ENCODE data around the gene CHRNA5. TPM values are rescaled to one million over a fixed set of nuclear protein-coding genes. Genes with fewer than 3 reads are reported as not detected.
A peak's percentile ranks its signal among the peaks of the same experiment; 100 is the strongest.

The CHRNA5 gene
- total RNA-seq, 1 donor from 2014 or later = 2.2 TPM

GRCh38 chr15:78638658-78639314, 73.5 kb downstream of the CHRNA5 start:
- H3K9me3 ChIP-seq (replicated peaks) = peaks cover 2% of the 10 kb centered on the region
- H3K27ac ChIP-seq (replicated peaks) = no peak overlapping the region
- TF ChIP-seq, protein P1, sequence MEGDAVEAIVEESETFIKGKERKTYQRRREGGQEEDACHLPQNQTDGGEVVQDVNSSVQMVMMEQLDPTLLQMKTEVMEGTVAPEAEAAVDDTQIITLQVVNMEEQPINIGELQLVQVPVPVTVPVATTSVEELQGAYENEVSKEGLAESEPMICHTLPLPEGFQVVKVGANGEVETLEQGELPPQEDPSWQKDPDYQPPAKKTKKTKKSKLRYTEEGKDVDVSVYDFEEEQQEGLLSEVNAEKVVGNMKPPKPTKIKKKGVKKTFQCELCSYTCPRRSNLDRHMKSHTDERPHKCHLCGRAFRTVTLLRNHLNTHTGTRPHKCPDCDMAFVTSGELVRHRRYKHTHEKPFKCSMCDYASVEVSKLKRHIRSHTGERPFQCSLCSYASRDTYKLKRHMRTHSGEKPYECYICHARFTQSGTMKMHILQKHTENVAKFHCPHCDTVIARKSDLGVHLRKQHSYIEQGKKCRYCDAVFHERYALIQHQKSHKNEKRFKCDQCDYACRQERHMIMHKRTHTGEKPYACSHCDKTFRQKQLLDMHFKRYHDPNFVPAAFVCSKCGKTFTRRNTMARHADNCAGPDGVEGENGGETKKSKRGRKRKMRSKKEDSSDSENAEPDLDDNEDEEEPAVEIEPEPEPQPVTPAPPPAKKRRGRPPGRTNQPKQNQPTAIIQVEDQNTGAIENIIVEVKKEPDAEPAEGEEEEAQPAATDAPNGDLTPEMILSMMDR (IDR thresholded peaks at IDR 0.05; ENCODE audit: borderline replicate concordance) = peak; percentile 72
- H3K27me3 ChIP-seq (ENCODE audit: low read depth) = peaks cover 41% of the 10 kb centered on the region
- intact Hi-C loops (cut with micrococcal nuclease) = no loop called here
- no peaks in the 10 kb centered on the region for H3K36me3 ChIP-seq
- peaks cover 12% of the 10 kb centered on the region for H3K4me1 ChIP-seq
- no peak for DNase-seq
- no peak overlapping the region for H3K4me3 ChIP-seq

DNA sequence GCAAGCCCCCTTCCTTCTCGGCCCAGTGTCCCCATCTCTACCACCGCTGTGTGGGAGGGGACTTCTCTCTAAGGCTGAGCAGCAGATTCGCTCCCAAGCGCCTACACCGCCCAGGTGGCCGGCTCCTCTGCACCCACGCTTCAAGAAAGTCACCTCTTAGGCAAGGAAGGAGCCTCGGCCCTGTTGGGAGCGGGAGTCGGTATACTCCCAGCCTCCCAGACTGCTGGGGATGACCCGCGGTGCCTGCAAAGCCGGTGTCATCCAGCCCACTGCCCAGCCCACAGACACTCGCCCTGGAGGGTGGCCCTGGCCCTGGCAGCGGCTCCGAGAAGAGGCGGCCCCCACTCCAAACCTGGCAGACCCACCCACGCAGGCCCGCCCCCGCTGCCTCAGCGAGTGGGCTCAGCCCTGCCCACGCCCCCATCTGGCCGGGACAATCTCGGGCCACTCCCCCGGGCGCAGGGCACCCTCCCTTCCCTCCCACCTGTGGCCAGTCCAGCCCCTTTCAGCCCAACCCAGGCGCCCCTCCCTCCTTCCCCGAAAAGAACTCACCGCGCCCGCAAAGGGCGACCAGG, 75.3 kb downstream of the CHRNA5 start:
- no peak overlapping the region for H3K27ac ChIP-seq (replicated peaks)
- H3K4me3 ChIP-seq = peak overlapping the region; percentile 61
- peaks cover 20% of the 10 kb centered on the region for H3K4me1 ChIP-seq
- H3K27me3 ChIP-seq (ENCODE audit: low read depth) = peaks cover 41% of the 10 kb centered on the region
- DNase-seq = no peak
- intact Hi-C loops (cut with micrococcal nuclease) = loop anchor here (10.0 kb wide), 1 partner anchor 64 kb away; no protein-coding TSS in a partner anchor
- no peaks in the 10 kb centered on the region for H3K36me3 ChIP-seq
- TF ChIP-seq, protein P1 (IDR thresholded peaks at IDR 0.05; ENCODE audit: borderline replicate concordance) = no peak
- H3K9me3 ChIP-seq (replicated peaks) = no peaks in the 10 kb centered on the region

DNA sequence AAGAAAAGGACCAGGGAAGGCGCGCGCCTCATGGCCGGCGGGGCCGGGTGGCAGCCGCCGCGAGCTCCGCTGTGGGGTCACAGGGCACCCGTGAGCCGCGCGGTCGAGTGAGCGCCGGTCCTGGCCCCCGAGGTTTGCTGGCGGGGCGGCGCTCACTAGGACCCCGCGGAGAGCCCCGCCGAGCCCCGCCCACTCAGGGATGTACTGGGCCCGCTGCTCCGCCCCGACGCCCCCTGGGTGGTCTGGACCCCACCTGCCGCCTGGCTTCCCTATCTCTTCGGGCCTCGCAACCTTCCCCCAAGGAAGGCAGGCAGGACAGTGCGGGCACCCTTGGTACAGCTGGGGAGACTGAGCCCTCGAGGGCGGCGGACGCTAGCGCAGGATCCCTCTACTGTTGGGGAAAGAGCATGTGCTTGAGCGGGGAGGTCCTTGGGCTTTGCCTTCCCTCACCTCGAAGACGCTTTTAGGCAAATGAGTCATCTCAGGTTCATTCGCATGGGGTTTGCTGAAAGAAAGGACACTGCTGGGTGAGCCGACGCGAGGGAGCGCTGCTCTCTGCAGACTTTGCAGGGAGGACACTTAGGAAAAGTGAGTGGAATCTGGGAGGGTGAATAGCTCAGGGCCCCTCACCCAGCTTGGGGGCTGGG, 75.9 kb downstream of the CHRNA5 start, which contains the start of gene CHRNB4:
Gene CHRNB4 (minus strand): TSS at position 109 of the 647 bp plus-strand sequence. CDS start 77 bp downstream, at position 32.
- intact Hi-C loops (cut with micrococcal nuclease) = loop anchor here (10.0 kb wide), 1 partner anchor 64 kb away; no protein-coding TSS in a partner anchor
- no peaks in the 10 kb centered on the region for H3K9me3 ChIP-seq (replicated peaks)
- no peak for DNase-seq
- H3K36me3 ChIP-seq = no peaks in the 10 kb centered on the region
- H3K27me3 ChIP-seq (ENCODE audit: low read depth) = peaks cover 41% of the 10 kb centered on the region
- TF ChIP-seq, protein P1 (IDR thresholded peaks at IDR 0.05; ENCODE audit: borderline replicate concordance) = no peak
- H3K27ac ChIP-seq (replicated peaks) = no peak within 1 kb of the TSS
- H3K4me3 ChIP-seq = peak within 1 kb of the TSS; percentile 61
- peaks cover 20% of the 10 kb centered on the region for H3K4me1 ChIP-seq

GRCh38 chr15:78641749-78642275, 76.5 kb downstream of the CHRNA5 start:
- intact Hi-C loops (cut with micrococcal nuclease) = loop anchor here (10.0 kb wide), 1 partner anchor 63 kb away; no protein-coding TSS in a partner anchor
- Histone ChIP-seq H3K4me1 (peaks cover 20% of the 10 kb centered on the region), H3K36me3 (no peaks in the 10 kb centered on the region), H3K4me3 (no peak overlapping the region), H3K9me3 (replicated peaks) (no peaks in the 10 kb centered on the region), H3K27ac (replicated peaks) (no peak overlapping the region), H3K27me3 (ENCODE audit: low read depth) (peaks cover 41% of the 10 kb centered on the region)
- TF ChIP-seq, protein P1 (IDR thresholded peaks at IDR 0.05; ENCODE audit: borderline replicate concordance) = no peak
- DNase-seq = no peak

GRCh38 chr15:78642331-78642730, 77.0 kb downstream of the CHRNA5 start:
- Histone ChIP-seq H3K4me1 (peaks cover 20% of the 10 kb centered on the region), H3K27ac (replicated peaks) (no peak overlapping the region), H3K36me3 (no peaks in the 10 kb centered on the region), H3K4me3 (no peak overlapping the region), H3K27me3 (ENCODE audit: low read depth) (peaks cover 41% of the 10 kb centered on the region), H3K9me3 (replicated peaks) (no peaks in the 10 kb centered on the region)
- TF ChIP-seq, protein P1 (IDR thresholded peaks at IDR 0.05; ENCODE audit: borderline replicate concordance) = no peak
- intact Hi-C loops (cut with micrococcal nuclease) = loop anchor here (10.0 kb wide), 1 partner anchor 62 kb away; no protein-coding TSS in a partner anchor
- no peak for DNase-seq
